Measurements from ENCODE around the gene AKT3.
"Not testable (repeated sequence)": the region's sequence is repeated elsewhere in the genome, so short reads cannot be mapped to it uniquely, and the experiment has no call there.

The AKT3 gene

DNA sequence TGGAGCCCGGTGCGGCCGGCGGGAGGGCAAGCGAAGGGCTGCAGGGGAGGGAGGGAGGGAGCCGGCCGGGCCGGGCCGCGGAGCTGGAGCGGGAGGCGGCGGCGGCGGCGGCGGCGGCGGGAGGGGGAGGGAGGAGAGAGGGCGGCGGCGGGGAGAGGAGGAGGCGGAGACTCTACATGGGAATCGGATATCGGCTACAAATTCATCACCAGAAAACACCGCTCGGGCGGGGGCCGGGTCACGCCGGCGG is at the start of gene AKT3:
TSS of gene AKT3 (minus strand) at position 42 of the 250 bp plus-strand sequence. CDS start 7,073 bp downstream, outside the sequence.
- DNase-seq = peak; percentile 76

GRCh38 chr1:243898278-243898677 is 48.2 kb upstream of the AKT3 start:
- DNase-seq = no peak

DNA sequence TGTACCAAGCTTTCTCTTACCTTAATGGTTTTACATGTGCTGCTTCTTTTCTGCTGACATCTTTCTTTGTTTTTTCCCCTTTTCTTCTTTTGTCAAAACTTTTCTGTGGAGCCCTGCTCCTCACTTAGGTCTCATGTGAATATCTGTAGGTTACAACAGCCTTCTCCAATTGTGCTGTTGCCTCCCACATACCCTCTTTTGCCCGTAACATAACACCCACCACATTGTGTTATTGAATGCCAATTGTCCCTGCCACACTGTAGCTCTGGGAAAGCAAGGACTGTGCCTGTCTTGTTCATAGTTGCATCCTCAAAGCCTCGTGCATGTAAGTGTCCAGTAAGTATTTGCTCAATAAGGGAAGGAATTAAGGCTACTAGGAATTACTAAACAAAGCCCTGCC is 46.3 kb upstream of the AKT3 start:
- DNase-seq = no peak

DNA sequence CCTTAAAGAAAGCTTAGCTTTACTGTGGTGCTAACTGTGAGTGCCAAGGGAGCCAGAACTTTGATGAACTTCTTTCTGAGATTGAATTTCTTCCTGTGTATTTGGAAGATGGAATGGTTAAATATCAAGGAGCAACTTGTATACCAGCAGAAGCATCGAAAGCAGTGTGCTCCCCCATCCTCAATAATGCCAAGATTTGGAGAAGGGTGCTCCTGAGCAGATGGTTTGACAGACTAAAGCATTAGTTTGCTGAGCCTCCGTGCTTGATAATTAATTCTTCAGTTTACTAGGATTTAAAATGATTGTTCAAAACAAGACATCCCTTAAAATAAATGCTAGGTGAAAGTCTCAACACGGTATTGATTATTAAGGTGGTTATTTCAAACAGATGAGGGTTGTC is 42.4 kb upstream of the AKT3 start:
- no peak for DNase-seq

- DNase-seq = no peak
These were observed 40.5 kb upstream of the AKT3 start for GRCh38 chr1:243890576-243890975.

DNA sequence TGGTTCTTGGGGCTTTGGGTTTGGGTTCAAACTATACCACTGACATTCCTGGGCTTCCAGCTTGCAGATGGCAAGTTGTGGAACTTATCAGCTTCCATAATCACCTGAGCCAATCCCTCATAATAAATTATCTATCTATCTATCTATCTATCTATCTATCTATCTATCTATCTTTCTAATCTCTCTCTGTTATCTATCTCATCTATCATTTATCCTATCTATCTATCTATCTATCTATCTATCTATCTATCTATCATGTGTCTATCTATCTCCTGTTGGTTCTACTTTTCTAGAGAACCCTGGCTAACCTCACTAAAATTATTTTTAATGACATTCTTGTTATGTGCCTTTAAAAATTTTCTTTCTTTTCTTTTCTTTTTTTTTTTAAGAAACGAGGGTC is 35.8 kb upstream of the AKT3 start:
- DNase-seq = no peak

- no peak for DNase-seq
These were observed 34.6 kb upstream of the AKT3 start for GRCh38 chr1:243884603-243885002.

DNA sequence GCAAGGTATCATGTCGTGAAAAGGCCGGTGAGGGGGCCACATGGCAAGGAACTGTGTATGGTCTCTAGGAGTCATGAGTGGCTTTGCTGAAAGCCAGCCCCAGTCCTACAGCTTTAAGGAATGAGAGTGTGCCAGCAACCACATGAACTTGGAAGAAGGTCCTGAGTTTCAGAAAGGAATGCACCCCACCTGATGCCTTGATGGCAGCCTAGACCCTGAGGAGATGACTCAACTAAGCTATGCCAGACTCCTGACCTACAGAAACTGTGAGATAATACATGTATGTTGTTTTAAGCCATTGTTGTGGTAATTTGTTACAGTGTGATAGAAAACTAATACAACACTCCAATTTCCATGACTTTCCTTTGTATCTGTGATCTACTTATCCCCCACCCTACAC is 33.5 kb upstream of the AKT3 start:
- no peak for DNase-seq

- no peak for DNase-seq
These were observed 32.2 kb upstream of the AKT3 start for GRCh38 chr1:243882276-243882675.

GRCh38 chr1:243877058-243877457 is 27.0 kb upstream of the AKT3 start:
- not testable (repeated sequence) for DNase-seq

DNA sequence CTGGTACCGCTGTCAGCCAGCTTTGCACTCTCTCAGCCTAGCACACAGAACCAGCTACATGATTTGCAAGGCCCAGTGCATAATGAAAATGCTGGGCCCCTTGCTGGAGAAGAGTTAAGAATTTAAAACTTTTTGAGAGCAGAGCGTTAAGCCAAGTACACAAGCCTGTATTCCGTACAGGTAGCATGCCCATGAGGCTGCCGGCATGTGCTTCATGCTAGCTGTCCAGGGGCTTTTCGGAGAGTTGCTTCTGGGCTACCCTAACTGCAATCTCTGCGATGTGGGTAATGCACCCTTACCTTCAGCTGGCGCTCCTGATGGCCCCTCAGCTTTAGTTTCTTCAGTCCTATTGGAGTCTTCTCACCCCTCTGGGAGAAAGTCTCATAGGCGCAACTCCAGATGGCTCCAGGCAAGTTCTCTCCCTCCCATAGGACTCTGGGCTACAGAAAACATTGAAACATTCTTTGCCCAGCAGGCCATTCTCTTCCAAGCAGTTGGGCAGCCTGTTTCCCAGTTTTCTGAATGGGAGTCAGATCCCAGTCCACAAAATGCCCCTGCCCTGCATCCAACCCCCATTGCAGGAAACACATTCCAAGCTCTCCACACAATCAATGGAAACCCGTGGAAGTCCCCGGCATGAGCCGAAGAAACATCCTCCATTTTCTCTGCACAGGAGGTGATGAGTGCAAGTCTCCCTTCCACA is 5.7 kb upstream of the AKT3 start:
- DNase-seq = no peak

DNA sequence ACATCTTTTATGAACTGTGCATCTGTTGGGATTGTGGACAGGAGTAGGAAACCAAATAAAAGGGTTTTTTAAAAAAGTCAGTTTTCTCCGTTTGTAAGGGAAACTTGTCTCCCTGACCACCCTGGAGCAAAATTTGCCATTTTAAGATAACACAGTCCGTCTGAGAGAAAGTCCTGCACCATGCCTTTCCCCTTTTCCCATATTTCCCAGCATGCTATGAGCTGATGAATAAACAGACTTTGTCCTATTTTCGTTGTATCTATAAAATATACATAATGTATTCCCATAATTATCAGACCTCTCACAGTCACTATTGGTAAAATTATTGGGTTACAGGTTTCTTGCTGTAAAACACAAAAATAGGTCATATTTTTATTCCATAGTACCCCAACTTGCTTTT is 1.7 kb upstream of the AKT3 start:
- DNase-seq = no peak

- peak; percentile 9 for DNase-seq
These were observed 1.3 kb upstream of the AKT3 start for GRCh38 chr1:243851257-243851756.

- peak; percentile 84 for DNase-seq
These were observed 611 bp upstream of the AKT3 start for GRCh38 chr1:243850452-243851256.

- DNase-seq = peak; percentile 16
These were observed 432 bp downstream of the AKT3 start for GRCh38 chr1:243849421-243850201.

DNA sequence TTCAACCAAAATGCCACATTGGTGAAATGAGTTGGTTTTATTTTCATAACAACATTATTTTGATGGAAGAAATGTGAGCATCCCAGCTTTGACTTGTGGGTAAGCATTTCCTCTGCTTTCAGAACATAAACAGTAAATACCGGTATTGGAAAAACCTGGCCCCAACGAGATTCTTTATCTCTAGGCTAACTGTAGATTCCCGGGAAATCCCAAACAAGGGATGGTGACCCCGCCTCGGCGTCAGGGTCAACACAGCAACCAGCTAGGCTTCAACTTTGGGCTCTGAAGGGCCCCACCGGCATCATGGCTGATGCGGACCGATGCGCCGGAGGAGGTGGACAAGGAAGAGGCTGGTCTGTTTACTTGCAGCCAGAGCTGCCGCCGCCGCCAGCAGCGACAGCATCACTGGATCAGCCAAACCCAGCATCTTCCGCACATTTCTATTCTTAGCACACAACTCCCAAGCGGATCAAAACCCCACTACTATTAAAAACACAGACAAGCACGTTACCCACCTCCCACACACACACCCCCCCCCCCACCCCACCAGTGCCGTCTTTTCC is 1.1 kb downstream of the AKT3 start:
- DNase-seq = peak; percentile 44

- peak; percentile 5 for DNase-seq
These were observed 1.7 kb downstream of the AKT3 start for GRCh38 chr1:243848165-243848857.

- DNase-seq = no peak
These were observed 3.3 kb downstream of the AKT3 start for GRCh38 chr1:243846761-243847160.

DNA sequence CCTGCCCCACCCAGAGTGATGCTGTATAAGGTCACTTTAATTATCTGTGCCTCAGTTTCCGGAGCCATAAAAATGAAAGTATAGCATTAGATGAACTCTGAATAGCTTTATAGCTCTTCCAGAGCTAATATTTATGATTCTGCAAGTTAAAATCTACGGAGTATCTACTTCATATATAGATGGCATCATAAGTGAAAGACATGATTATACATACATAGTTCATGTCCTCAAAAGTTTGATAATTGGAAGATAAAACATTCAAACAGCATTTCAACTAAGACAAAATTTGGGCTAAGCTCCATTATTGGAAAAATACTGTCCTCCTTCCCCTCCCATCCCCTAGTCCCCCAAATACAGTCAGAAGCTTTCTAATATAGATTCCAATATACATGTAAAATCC is 4.2 kb downstream of the AKT3 start:
- no peak for DNase-seq

GRCh38 chr1:243844186-243844585 is 5.9 kb downstream of the AKT3 start:
- no peak for DNase-seq

DNA sequence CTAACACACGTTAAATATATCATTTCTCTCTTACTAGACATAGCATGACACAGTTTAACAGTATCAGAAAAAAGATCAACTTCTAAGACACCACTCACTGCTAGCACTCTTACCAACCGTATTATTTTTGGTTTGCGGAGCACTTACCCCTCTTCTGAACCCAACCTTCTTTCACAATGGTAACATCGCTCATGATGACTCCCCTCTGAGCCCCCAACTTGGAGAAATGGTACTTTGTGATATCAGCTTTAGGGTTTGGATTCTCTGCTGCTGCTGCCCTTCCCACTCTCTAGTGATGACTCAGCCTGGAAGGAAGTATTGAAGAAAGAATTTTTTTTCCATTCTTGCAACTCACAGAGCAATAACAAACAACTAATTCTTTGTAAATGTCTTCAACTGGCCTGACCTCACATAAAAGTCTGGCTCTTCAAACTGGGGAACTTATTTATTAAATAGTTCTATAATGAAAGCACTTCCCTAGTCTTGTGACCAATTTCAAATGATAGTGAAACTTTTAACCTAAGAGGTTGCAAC is 7.0 kb downstream of the AKT3 start:
- DNase-seq = peak; percentile 81

DNA sequence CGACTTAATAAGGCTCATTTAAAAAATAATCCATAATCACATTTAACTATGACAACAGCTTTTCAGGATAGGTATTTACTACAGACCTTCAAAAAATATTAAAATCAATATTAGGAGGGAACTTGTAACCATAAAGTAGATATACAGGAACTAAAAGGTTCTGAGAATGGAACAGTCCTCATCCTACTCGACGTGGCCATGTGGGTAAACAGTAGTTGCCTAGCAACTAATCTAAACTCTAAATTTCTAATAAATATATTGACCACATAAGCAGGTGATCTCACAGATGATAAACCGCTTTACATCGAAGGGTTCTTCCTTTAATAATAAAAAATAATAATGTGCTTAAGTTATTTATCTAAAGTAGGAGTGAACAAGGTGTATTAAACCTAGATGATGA is 7.9 kb downstream of the AKT3 start:
- DNase-seq = no peak

Data from suppressor macrophage treated with lipopolysaccharide for 4 hours (primary cell).